Activated T-cell treated with anti-CD3 and anti-CD28 coated beads for 4 hours (primary cell): ENCODE results near the gene CCK.

Experiments
- DNase-seq: peaks from one replicate; pipeline ENCODE4 v3.0.0-alpha.2; 2020

Gene CCK

DNA sequence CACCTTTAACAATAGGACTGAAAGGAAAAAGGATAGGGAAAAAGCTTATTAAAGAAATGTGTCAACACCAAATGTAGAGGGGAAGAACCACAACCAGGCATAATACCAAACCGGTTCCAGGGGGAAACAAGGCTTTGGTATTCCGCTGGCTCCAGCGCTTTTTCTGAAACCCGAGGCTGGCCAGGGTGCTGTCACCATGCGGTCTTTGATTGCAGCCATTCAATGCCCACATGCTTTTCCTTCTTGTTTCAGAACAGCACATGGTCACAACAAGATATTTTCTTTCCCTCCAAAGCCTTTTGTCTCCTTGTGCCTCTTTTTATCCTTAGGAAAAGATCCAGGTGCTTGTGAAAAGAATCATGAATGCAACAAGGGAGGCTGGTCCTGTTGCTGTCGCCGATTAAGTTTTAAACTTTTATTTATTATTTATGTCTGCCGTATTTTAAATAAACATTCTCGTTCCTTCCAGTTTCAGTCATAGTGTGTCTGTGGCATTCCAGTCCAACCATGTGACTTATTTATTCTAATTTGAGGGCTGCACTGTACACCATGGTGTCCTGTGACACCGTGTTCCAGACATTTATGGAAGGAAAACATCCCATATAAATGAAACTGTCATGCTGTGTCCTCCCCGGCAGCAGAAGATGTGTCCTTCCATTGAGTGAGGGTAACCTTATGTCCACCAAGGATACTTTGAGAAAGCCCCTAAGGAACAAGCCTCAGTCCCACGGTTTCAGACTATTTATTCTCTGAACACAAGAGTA, 41.1 kb downstream of the CCK start:
- no peak for DNase-seq

DNA sequence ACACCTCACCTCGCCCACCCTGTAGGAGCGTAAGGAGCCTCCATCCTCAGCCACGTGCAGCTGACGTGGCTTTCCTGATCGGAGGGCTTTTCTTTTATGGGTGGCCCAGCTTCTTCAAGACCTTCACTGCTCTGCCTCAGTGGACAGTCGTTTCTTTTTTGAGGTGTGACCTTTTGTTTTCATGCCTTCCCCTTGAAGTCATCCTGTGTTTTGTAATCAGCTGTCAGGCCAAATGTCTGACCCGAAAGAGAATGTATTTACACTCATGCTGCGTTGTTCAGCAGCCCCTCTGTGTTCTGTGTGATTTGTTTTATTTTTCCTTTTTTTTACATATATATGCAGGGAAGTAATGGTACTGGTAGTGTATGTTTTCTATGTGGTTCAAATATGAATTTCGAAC, 41.8 kb downstream of the CCK start:
- no peak for DNase-seq

- no peak for DNase-seq
Observed at GRCh38 chr3:42222942-42223693, 42.9 kb downstream of the CCK start.

DNA sequence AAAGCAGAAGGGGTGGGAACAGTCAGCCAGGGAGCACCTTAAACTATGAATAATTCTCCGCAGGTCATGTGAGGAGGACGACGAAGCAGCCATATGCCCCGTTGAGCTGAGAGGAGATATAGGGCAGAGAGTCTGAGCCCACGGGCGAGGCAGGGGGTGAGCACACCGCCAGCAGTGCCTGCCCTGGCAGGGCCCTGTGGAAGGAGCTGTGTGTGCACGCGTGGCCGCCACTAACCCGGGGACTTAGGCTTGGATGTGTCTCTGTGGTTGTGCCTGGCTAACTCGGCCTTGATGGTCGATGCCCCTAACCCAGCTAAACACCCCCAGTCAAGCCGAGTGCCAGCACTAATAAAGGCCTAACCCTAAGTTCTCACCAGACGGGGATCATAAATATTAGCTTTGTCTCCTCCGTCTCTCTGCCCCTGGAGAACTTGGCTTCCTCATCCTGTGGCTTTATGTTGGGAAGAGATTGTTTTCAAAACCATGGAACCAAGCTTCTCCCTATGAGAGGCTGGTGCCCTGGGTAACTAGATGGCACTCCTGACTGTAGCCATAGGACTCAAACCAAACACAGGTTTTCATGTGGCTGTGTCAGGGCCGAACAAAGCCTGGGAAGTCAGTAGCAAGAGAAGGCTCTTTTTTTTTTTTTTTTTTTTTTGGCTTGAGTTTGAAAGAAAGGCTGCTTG, 45.4 kb downstream of the CCK start:
- DNase-seq, result no peak

DNA sequence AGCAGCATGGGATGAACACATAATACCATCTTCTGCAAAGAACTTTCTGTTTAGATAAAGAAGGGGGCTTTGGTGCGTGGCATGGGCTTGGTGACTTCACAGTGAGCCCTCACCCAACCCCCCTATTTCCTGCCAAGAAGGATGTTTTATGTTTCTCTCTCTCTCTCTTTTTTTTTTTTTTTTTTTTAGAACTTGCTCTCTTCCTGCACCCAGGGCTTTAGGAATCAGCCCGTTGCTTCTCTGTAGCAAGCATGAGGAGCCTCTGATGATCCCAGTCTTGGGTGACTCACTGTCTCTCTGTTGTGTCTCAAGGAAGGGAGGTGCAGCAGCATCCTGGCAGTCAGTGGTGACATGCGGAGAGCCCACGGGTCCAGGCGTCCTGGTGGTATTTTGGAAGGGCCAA, 49.1 kb downstream of the CCK start:
- DNase-seq, result no peak

DNA sequence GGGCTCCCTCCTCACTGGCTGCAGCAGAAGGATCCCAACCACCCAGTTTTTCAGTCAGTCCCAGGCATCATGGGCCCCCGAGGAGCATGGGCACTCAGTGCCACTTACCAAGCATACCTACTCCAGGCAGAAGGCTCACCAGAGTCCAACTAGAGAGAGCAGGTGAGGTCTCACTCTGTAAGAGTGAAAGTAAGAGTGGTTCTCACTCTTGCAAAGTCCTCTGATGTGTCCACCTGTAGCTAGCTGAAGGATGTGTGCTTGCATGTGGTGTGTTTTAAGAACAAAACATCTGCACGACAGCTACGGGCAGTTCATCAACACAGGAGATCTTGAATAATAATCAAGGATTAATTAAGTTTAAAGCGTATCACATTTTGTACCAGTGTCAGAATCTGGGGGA, 49.7 kb downstream of the CCK start:
- DNase-seq, result no peak

DNA sequence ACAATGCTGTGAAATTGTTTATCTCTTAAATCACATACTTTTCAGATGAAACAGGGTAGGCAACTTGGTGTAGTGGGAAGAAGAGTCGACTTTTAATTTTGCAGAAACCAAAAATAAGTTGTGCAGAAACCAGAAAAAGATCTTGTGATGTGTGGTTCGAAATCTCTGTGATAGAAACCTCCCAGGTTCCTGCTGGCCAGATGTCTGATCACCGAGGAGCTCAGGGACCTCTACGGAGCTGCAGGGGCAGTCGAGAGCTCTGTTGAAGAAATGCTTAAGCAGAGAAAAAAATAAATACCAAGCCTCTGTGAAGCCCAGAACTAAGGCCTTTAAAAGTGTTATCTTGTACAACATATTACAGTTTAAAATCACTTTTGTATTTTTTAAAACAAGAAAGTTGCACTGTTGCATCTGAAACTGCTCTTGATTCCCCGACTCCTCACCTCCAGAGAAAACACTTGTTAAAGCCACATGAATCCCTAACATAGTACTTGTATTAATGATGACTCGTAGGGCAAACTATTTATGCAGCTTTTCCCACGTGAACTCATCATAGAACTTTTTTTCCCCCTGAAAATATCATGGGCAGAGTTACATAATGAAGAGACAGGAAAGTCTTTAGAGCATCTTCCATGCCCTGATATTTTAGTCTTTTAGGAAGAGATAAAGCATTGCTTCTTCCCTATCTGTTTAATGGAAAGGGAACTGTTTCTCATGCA, 51.3 kb downstream of the CCK start:
- DNase-seq, result no peak

DNA sequence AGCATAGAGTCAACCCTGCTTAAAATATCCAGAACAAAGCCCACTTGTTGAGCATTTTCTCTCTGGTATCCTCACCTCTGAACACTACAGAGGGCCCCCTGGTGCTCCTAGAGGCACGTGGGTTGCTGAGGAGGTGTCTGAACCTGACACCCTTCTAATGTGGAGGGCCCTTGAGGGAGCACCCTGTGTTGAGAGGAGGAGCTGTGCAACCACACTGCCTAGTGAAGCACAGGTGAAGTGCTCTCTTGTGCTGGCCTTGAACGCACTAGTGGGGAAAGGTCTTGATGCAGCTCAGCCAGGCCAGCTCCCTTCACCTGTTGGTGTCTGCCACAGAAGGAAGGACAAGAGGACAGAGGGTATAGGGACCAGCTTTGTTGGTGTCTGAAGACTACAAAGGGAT, 51.9 kb downstream of the CCK start:
- DNase-seq, result no peak

GRCh38 chr3:42213417-42213816, 52.6 kb downstream of the CCK start:
- no peak for DNase-seq

DNA sequence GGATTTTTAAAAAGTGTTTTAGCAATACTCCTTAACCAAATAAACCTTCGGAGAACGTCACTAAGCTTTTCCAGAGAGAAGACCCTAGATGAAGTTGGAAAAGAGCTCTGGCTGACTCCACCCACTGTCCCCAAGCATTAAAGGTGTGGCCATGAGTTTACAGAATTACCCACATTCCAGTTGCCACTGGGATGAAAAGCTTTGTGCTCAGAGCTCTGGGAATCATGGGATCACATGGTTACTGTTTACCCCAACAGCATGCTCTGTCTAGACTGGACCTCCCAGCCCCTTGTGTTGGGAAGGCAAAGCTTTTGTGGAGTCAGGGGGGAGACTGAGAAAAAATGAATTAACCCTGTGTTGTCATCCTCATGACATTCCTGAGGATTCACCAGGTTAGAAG, 55.3 kb downstream of the CCK start:
- no peak for DNase-seq

- no peak for DNase-seq
Observed at GRCh38 chr3:42209917-42210316, 56.1 kb downstream of the CCK start.
